B cell (primary cell): ENCODE results near the gene PCLO. TPM values are rescaled to one million over a fixed set of nuclear protein-coding genes. Genes with fewer than 3 reads are reported as not detected.

ENCODE experiments used
- ATAC-seq: fragments of 200-7000 bp; cut with Tn5 transposase; one replicate; pipeline ENCODE4 v1.10.0; 2021; ENCODE audit warnings: low read depth, mild to moderate bottlenecking, moderate number of reproducible peaks, moderate library complexity
- CTCF ChIA-PET: fragments of 350-600 bp; sonication (Branson Sonifier 250); formaldehyde crosslinking; loops from one replicate; lab custom pipeline; 2021; ENCODE audit warnings: antibody characterized with exemption, inconsistent platforms; lab: Charles Lee
- POLR2A ChIA-PET: fragments of 350-600 bp; sonication (Branson Sonifier 250); formaldehyde crosslinking; loops from one replicate; lab custom pipeline; 2021; ENCODE audit warnings: antibody characterized with exemption; lab: Charles Lee
- DNase-seq: peaks from one replicate; pipeline ENCODE4 v3.0.0; 2013
- H2AFZ ChIP-seq: 2 replicates; pipeline ENCODE4 v1.6.1; 2012; ENCODE audit warnings: mild to moderate bottlenecking, low read depth, low read length; ENCODE audit not compliant: insufficient read depth, poor library complexity, severe bottlenecking
- H3K27ac ChIP-seq, 2 donors: 1 replicate in 1 of 2; 2 replicates in 1 of 2; pipeline ENCODE4 v1.5.1; 2012 to 2013; ENCODE audit warnings: low read length in 2 of 2, mild to moderate bottlenecking in 2 of 2, moderate library complexity in 1 of 2
- H3K27me3 ChIP-seq, 4 experiments: fragments of 200-600 bp in 1 of 4; sonication (generic) in 1 of 4; replicated peaks in 1 of 4; 1 replicate in 2 of 4; 2 replicates in 2 of 4; pipeline versions ENCODE4 v1.6.1 to v1.7.0; 2013 to 2016; ENCODE audit warnings: low read length in 3 of 4, mild to moderate bottlenecking in 2 of 4, mixed read lengths in 1 of 4, moderate library complexity in 1 of 4; ENCODE audit not compliant: insufficient read depth in 4 of 4, control insufficient read depth in 3 of 4; ENCODE audit errors: control extremely low read depth in 1 of 4
- H3K36me3 ChIP-seq, 2 experiments: replicated peaks in 1 of 2; 1 replicate in 1 of 2; 2 replicates in 1 of 2; pipeline versions ENCODE4 v1.6.1 to v1.7.1; 2013; ENCODE audit warnings: low read length in 1 of 2; ENCODE audit not compliant: insufficient read depth in 2 of 2, control insufficient read depth in 1 of 2; ENCODE audit errors: control extremely low read depth in 1 of 2, extremely low read depth in 1 of 2
- H3K4me1 ChIP-seq, 2 donors: fragments of 200-600 bp in 1 of 2; sonication (generic) in 1 of 2; 1 replicate in 1 of 2; 2 replicates in 1 of 2; pipeline versions ENCODE4 v1.5.1 to v1.6.1; 2013 to 2017; ENCODE audit warnings: low read length in 2 of 2; ENCODE audit not compliant: control insufficient read depth in 2 of 2, insufficient read depth in 2 of 2
- H3K4me2 ChIP-seq: replicated peaks from 2 replicates; pipeline ENCODE3; 2012; ENCODE audit warnings: mild to moderate bottlenecking, low read depth, low read length; ENCODE audit not compliant: poor library complexity, severe bottlenecking
- H3K4me3 ChIP-seq, 5 experiments: fragments of 200-600 bp in 1 of 5; sonication (generic) in 1 of 5; 1 replicate in 3 of 5; 2 replicates in 2 of 5; pipeline versions ENCODE4 v1.5.1 to v1.7.0; 2011 to 2016; ENCODE audit warnings: low read length in 4 of 5, mild to moderate bottlenecking in 4 of 5, low read depth in 2 of 5, control low read depth in 1 of 5, moderate library complexity in 1 of 5; ENCODE audit not compliant: insufficient read depth in 1 of 5; ENCODE audit errors: control extremely low read depth in 1 of 5, extremely low read depth in 1 of 5
- H3K79me2 ChIP-seq: fragments of 200-600 bp; sonication (generic); one replicate; pipeline ENCODE4 v1.6.0; 2016; ENCODE audit warnings: low read length; ENCODE audit not compliant: control insufficient read depth, insufficient read depth
- H3K9ac ChIP-seq: fragments of 200-600 bp; sonication (generic); 2 replicates; pipeline ENCODE4 v1.6.1; 2017; ENCODE audit warnings: mild to moderate bottlenecking, low read length, moderate library complexity
- H3K9me3 ChIP-seq, 3 donors: one replicate each; pipeline versions ENCODE4 v1.6.1 to v1.7.1; 2013; ENCODE audit warnings: low read length in 2 of 3; ENCODE audit not compliant: control insufficient read depth in 2 of 3, insufficient read depth in 1 of 3; ENCODE audit errors: control extremely low read depth in 1 of 3
- H4K20me1 ChIP-seq: 2 replicates; pipeline ENCODE4 v1.6.0; 2012; ENCODE audit warnings: mild to moderate bottlenecking, low read length; ENCODE audit not compliant: insufficient read depth, control insufficient read depth, poor library complexity, severe bottlenecking
- H3K27ac Mint-ChIP-seq: one replicate; pipeline ENCODE4 v1.8.0; 2021; ENCODE audit warnings: mixed read lengths
- H3K27me3 Mint-ChIP-seq: one replicate; pipeline ENCODE4 v1.8.0; 2021; ENCODE audit warnings: mixed read lengths
- H3K4me1 Mint-ChIP-seq: one replicate; pipeline ENCODE4 v1.8.0; 2021; ENCODE audit warnings: mixed read lengths
- H3K4me3 Mint-ChIP-seq: one replicate; pipeline ENCODE4 v1.8.0; 2021; ENCODE audit warnings: mixed read lengths
- H3K9me3 Mint-ChIP-seq: one replicate; pipeline ENCODE4 v1.8.0; 2022; ENCODE audit warnings: mixed read lengths; ENCODE audit not compliant: insufficient read depth
- EZH2 ChIP-seq: IDR thresholded peaks from 2 replicates; pipeline ENCODE4 v1.6.1; 2012; ENCODE audit warnings: borderline replicate concordance, low read depth, mild to moderate bottlenecking, moderate library complexity, low read length; ENCODE audit not compliant: insufficient read depth, poor library complexity, severe bottlenecking
- WGBS: methylation state at CpG from one replicate; pipeline ENCODE4 v1.1.5; 2013; ENCODE audit warnings: missing lambda C conversion rate; ENCODE audit not compliant: insufficient coverage; 5-methylcytosine and 5-hydroxymethylcytosine counted together
- intact Hi-C: fragments of 100-400 bp; cut with micrococcal nuclease; formaldehyde crosslinking; loops from one replicate; pipeline ENCODE4 v1.10.0; 2022
- polyA plus RNA-seq: library from polyadenylated mRNA; depleted of rRNA; stranded (reverse); fragments of >200 nt; gene quantifications from 2 replicates; pipeline ENCODE4 v1.2.3, GENCODE V29; 2012
- total RNA-seq, 2 donors: library from RNA; stranded (reverse); fragments of 120-200 nt in 1 of 2; gene quantifications; 1 replicate in 1 of 2; 2 replicates in 1 of 2; pipeline versions ENCODE4 v1.2.3 to v1.2.4, GENCODE V29; 2013 to 2022
- TF ChIP-seq, protein P1 (sequence below): fragments of 200-600 bp; IDR thresholded peaks from one replicate; pipeline ENCODE4 v1.8.0; 2022; ENCODE audit warnings: antibody characterized with exemption, mild to moderate bottlenecking

Gene PCLO
- total and polyA plus RNA-seq, 2 donors (not counting 1 experiment from before 2014, with no cell fraction given): 0.01 to 0.32 TPM

DNA sequence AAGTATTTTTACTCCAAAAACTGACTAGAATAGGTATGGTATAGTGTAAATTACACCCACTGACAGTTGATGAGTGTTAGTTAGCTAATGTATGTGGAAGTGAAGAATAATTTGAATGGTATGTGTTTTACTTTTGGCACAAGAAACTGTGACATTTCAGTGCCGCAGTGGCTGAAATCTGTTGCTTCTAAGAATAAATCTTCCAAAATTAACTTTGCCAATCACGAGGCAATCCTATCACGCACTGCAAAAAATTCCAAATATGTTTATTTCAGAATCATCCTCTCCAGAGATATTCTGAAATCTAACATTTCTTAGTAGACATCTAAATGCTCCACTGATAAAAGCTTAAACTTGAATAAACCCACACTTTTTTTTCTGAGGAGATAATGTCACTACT lies 61.2 kb downstream of the PCLO start:
- H3K4me2 ChIP-seq: no peak overlapping the region
- no peak overlapping the region for H3K4me3 ChIP-seq
- H3K36me3 ChIP-seq: no peaks in the 10 kb centered on the region
- Mint-ChIP-seq H3K4me1 (no peaks in the 10 kb centered on the region), H3K27me3 (no peaks in the 10 kb centered on the region), H3K4me3 (no peak overlapping the region), H3K27ac (no peak overlapping the region), H3K9me3 (no peaks in the 10 kb centered on the region)
- TF ChIP-seq, protein P1, sequence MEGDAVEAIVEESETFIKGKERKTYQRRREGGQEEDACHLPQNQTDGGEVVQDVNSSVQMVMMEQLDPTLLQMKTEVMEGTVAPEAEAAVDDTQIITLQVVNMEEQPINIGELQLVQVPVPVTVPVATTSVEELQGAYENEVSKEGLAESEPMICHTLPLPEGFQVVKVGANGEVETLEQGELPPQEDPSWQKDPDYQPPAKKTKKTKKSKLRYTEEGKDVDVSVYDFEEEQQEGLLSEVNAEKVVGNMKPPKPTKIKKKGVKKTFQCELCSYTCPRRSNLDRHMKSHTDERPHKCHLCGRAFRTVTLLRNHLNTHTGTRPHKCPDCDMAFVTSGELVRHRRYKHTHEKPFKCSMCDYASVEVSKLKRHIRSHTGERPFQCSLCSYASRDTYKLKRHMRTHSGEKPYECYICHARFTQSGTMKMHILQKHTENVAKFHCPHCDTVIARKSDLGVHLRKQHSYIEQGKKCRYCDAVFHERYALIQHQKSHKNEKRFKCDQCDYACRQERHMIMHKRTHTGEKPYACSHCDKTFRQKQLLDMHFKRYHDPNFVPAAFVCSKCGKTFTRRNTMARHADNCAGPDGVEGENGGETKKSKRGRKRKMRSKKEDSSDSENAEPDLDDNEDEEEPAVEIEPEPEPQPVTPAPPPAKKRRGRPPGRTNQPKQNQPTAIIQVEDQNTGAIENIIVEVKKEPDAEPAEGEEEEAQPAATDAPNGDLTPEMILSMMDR: no peak
- TF ChIP-seq EZH2: no peak
- no peak for ATAC-seq
- no peak overlapping the region for H2AFZ ChIP-seq
- H3K27ac ChIP-seq: no peak overlapping the region
- intact Hi-C loops: no loop called here
- POLR2A ChIA-PET: no interaction called here
- DNase-seq: no peak
- no peaks in the 10 kb centered on the region for H4K20me1 ChIP-seq
- no peaks in the 10 kb centered on the region for H3K4me1 ChIP-seq
- no peaks in the 10 kb centered on the region for H3K27me3 ChIP-seq
- H3K9ac ChIP-seq: no peak overlapping the region
- no peaks in the 10 kb centered on the region for H3K79me2 ChIP-seq
- 96% methylated on average over 3 of the region's 3 CpGs for WGBS
- CTCF ChIA-PET: no interaction called here
- no peaks in the 10 kb centered on the region for H3K9me3 ChIP-seq

DNA sequence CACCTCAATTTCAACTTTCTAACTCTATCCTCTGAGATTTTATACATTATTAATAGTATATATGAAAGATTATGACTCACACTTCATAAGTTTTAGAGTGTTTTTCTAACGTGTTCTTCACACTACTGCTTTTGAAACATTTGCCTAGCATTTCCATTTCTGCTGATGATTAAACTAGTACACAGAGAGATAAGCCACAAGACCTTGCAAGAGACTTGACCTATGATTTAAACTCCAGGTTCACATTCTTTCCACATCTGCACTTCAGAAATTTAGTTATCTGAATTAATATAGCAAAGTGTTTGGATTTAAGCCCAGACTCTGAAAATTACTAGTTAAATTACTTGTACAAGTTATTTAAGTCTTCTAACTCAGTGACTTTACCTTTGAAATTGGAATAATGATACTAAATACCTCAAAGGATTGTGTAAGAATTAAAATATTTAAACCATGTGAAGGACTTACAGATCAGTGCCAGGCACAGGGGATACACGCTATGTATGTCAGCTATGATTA lies 66.6 kb downstream of the PCLO start:
- no peaks in the 10 kb centered on the region for H3K79me2 ChIP-seq
- H3K36me3 ChIP-seq: no peaks in the 10 kb centered on the region
- ChIA-PET CTCF (no interaction called here), POLR2A (no interaction called here)
- Mint-ChIP-seq H3K9me3 (no peaks in the 10 kb centered on the region), H3K27me3 (no peaks in the 10 kb centered on the region), H3K4me1 (no peaks in the 10 kb centered on the region), H3K4me3 (no peak overlapping the region), H3K27ac (no peak overlapping the region)
- no peak overlapping the region for H3K4me3 ChIP-seq
- no peak overlapping the region for H3K27ac ChIP-seq
- intact Hi-C loops: no loop called here
- H3K27me3 ChIP-seq: no peaks in the 10 kb centered on the region
- WGBS: no CpG with 5 or more reads among the region's 2 CpGs
- no peak for ATAC-seq
- no peak overlapping the region for H2AFZ ChIP-seq
- H3K9me3 ChIP-seq: no peaks in the 10 kb centered on the region
- TF ChIP-seq EZH2: no peak
- TF ChIP-seq, protein P1: no peak
- no peak for DNase-seq
- H3K9ac ChIP-seq: no peak overlapping the region
- no peaks in the 10 kb centered on the region for H4K20me1 ChIP-seq
- no peak overlapping the region for H3K4me2 ChIP-seq
- no peaks in the 10 kb centered on the region for H3K4me1 ChIP-seq
